WTC11 (cell line): ENCODE data around the gene TOR1A.

Experiments used
- CBFB ChIP-seq: sonication (generic); formaldehyde crosslinking; IDR thresholded peaks from 2 replicates; pipeline ENCODE4 v1.8.1; 2022; ENCODE audit warnings: mild to moderate bottlenecking, low read depth, missing genetic modification reagents
- CREB1 ChIP-seq: sonication (generic); formaldehyde crosslinking; IDR thresholded peaks from 2 replicates; pipeline ENCODE4 v1.8.0; 2023; ENCODE audit warnings: mild to moderate bottlenecking, missing genetic modification reagents
- CTCF ChIP-seq: fragments of 200-600 bp; IDR thresholded peaks from 2 replicates; pipeline ENCODE4 v1.8.0; 2022; ENCODE audit warnings: antibody characterized with exemption
- RELA ChIP-seq: sonication (generic); formaldehyde crosslinking; IDR thresholded peaks from 2 replicates; pipeline ENCODE4 v1.8.1; 2022; ENCODE audit warnings: missing genetic modification reagents, mild to moderate bottlenecking, borderline replicate concordance
- ZNF263 ChIP-seq: sonication (generic); formaldehyde crosslinking; IDR thresholded peaks from 2 replicates; pipeline ENCODE4 v1.8.1; 2022; ENCODE audit warnings: low read depth, mild to moderate bottlenecking, moderate library complexity, missing genetic modification reagents
- ZNF423 ChIP-seq: fragments of 250-450 bp; sonication (Bioruptor Pico); IDR thresholded peaks from 2 replicates; pipeline ENCODE4 v2.1.2; 2022; ENCODE audit warnings: mild to moderate bottlenecking, moderate library complexity
- TF ChIP-seq, protein P1 (sequence below): sonication (generic); formaldehyde crosslinking; IDR thresholded peaks from 2 replicates; pipeline ENCODE4 v1.8.0; 2023; ENCODE audit warnings: mild to moderate bottlenecking, missing genetic modification reagents
- TF ChIP-seq, protein P2 (sequence below): sonication (generic); formaldehyde crosslinking; IDR thresholded peaks from 2 replicates; pipeline ENCODE4 v1.8.0; 2022; ENCODE audit warnings: mild to moderate bottlenecking, missing genetic modification reagents

DNA sequence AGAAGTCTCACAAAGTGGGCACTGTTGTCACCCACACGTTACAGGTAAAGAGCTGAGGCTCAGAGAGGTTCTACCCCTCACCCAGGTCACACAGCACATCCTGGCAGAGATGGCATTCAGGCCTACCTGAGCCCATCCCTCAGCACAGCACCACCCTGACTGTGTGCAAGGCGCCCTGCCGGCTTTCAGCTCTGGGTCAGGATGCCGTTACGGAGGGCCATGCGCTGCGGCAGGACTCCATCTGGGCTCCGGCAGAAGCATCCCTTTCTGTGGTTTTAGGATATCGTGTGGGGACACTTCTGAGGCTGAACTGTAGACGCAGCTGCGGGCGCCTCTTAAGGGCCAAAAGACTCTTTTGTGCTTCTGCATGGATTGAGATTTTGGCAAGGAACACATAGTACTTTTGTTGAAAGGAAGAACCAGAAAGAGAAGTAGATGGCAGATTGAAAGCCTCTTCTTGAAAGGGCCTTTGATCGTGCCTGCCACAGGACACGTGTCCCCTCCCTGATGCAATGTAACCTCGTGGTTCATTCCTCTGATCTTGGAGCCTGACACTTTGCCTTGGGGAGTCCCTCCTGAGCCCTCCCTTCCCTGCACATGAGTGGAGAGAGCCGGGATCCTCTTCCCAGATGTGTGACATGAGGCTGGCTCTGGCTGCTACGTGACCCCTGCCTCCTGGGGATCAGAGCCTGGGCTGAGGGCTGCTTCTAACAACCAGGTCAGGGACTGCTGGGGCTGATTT is 42.6 kb upstream of the TOR1A start:
- TF ChIP-seq CREB1 (CRISPR knock-in tag) = no peak
- TF ChIP-seq, protein P1, sequence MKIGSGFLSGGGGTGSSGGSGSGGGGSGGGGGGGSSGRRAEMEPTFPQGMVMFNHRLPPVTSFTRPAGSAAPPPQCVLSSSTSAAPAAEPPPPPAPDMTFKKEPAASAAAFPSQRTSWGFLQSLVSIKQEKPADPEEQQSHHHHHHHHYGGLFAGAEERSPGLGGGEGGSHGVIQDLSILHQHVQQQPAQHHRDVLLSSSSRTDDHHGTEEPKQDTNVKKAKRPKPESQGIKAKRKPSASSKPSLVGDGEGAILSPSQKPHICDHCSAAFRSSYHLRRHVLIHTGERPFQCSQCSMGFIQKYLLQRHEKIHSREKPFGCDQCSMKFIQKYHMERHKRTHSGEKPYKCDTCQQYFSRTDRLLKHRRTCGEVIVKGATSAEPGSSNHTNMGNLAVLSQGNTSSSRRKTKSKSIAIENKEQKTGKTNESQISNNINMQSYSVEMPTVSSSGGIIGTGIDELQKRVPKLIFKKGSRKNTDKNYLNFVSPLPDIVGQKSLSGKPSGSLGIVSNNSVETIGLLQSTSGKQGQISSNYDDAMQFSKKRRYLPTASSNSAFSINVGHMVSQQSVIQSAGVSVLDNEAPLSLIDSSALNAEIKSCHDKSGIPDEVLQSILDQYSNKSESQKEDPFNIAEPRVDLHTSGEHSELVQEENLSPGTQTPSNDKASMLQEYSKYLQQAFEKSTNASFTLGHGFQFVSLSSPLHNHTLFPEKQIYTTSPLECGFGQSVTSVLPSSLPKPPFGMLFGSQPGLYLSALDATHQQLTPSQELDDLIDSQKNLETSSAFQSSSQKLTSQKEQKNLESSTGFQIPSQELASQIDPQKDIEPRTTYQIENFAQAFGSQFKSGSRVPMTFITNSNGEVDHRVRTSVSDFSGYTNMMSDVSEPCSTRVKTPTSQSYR (CRISPR knock-in tag) = no peak
- TF ChIP-seq CTCF = no peak
- TF ChIP-seq, protein P2, sequence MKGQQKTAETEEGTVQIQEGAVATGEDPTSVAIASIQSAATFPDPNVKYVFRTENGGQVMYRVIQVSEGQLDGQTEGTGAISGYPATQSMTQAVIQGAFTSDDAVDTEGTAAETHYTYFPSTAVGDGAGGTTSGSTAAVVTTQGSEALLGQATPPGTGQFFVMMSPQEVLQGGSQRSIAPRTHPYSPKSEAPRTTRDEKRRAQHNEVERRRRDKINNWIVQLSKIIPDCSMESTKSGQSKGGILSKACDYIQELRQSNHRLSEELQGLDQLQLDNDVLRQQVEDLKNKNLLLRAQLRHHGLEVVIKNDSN (CRISPR knock-in tag) = no peak
- TF ChIP-seq ZNF263 (CRISPR knock-in tag) = no peak
- no peak for TF ChIP-seq RELA (CRISPR knock-in tag)
- TF ChIP-seq ZNF423 (CRISPR knock-in tag) = no peak
- TF ChIP-seq CBFB = no peak
